Fibroblast of pulmonary artery (primary cell): ENCODE measurements around the gene WDR75.

Source experiments
- DNase-seq: peaks from one replicate; pipeline ENCODE4 v3.0.0-alpha.2; 2010; ENCODE audit warnings: low read depth
- H3K4me3 ChIP-seq: replicated peaks from 2 replicates; pipeline ENCODE4 v1.5.1; 2011; ENCODE audit warnings: low read depth, mild to moderate bottlenecking, control low read depth, low read length, moderate library complexity
- CTCF ChIP-seq: IDR thresholded peaks from 2 replicates; pipeline ENCODE4 v1.5.1; 2011; ENCODE audit warnings: mild to moderate bottlenecking, control low read depth, low read length, inconsistent platforms; ENCODE audit errors: missing control alignments

Gene WDR75

GRCh38 chr2:189488008-189488310 lies 46.7 kb downstream of the WDR75 start:
- no peak for TF ChIP-seq CTCF
- no peak for DNase-seq
- no peak overlapping the region for H3K4me3 ChIP-seq

- no peak for DNase-seq
- no peak for TF ChIP-seq CTCF
- no peak overlapping the region for H3K4me3 ChIP-seq
Observed at GRCh38 chr2:189492451-189492850, 51.2 kb downstream of the WDR75 start.

- no peak overlapping the region for H3K4me3 ChIP-seq
- peak; percentile 24 for TF ChIP-seq CTCF
- DNase-seq = peak; percentile 24
Observed at GRCh38 chr2:189498205-189498604, 56.9 kb downstream of the WDR75 start.

- no peak for TF ChIP-seq CTCF
- DNase-seq = no peak
- no peak overlapping the region for H3K4me3 ChIP-seq
Observed at GRCh38 chr2:189499137-189499536, 57.9 kb downstream of the WDR75 start.

GRCh38 chr2:189500456-189501160 lies 59.3 kb downstream of the WDR75 start:
- no peak overlapping the region for H3K4me3 ChIP-seq
- no peak for TF ChIP-seq CTCF
- DNase-seq = no peak

- H3K4me3 ChIP-seq = no peak overlapping the region
- no peak for DNase-seq
- TF ChIP-seq CTCF = no peak
Observed at GRCh38 chr2:189501487-189501886, 60.2 kb downstream of the WDR75 start.

- H3K4me3 ChIP-seq = no peak overlapping the region
- DNase-seq = no peak
- no peak for TF ChIP-seq CTCF
Observed at GRCh38 chr2:189502714-189503113, 61.4 kb downstream of the WDR75 start.
